ENCODE results near the gene RPS15.

Gene RPS15

GRCh38 chr19:1425902-1426301, 12.3 kb upstream of the RPS15 start:
- Histone ChIP-seq H3K4me3 (replicated peaks; ENCODE audit: low read depth, low read length) (no peak overlapping the region), H3K27me3 (replicated peaks; ENCODE audit: control insufficient read depth, insufficient read depth, low read length) (no peaks in the 10 kb centered on the region), H3K36me3 (ENCODE audit: control insufficient read depth, insufficient read depth, low read length) (peaks cover 54% of the 10 kb centered on the region)
- TF ChIP-seq CTCF (IDR thresholded peaks at IDR 0.05; ENCODE audit: insufficient read depth, low read length, poor library complexity, severe bottlenecking) = no peak
- DNase-seq (ENCODE audit: extremely low read depth, insufficient read length) = no peak

- no peak for DNase-seq (ENCODE audit: extremely low read depth, insufficient read length)
- Histone ChIP-seq H3K4me3 (replicated peaks; ENCODE audit: low read depth, low read length) (no peak overlapping the region), H3K36me3 (ENCODE audit: control insufficient read depth, insufficient read depth, low read length) (peaks cover 49% of the 10 kb centered on the region), H3K27me3 (replicated peaks; ENCODE audit: control insufficient read depth, insufficient read depth, low read length) (no peaks in the 10 kb centered on the region)
- no peak for TF ChIP-seq CTCF (IDR thresholded peaks at IDR 0.05; ENCODE audit: insufficient read depth, low read length, poor library complexity, severe bottlenecking)
Observed at GRCh38 chr19:1426736-1427135, 11.5 kb upstream of the RPS15 start.

- Histone ChIP-seq H3K4me3 (replicated peaks; ENCODE audit: low read depth, low read length) (no peak overlapping the region), H3K36me3 (ENCODE audit: control insufficient read depth, insufficient read depth, low read length) (peaks cover 49% of the 10 kb centered on the region), H3K27me3 (replicated peaks; ENCODE audit: control insufficient read depth, insufficient read depth, low read length) (no peaks in the 10 kb centered on the region)
- DNase-seq (ENCODE audit: extremely low read depth, insufficient read length) = no peak
- no peak for TF ChIP-seq CTCF (IDR thresholded peaks at IDR 0.05; ENCODE audit: insufficient read depth, low read length, poor library complexity, severe bottlenecking)
Observed at GRCh38 chr19:1427221-1427920, 10.8 kb upstream of the RPS15 start.

GRCh38 chr19:1428738-1429391, 9.3 kb upstream of the RPS15 start:
- no peak for TF ChIP-seq CTCF (IDR thresholded peaks at IDR 0.05; ENCODE audit: insufficient read depth, low read length, poor library complexity, severe bottlenecking)
- H3K4me3 ChIP-seq (replicated peaks; ENCODE audit: low read depth, low read length) = no peak overlapping the region
- H3K27me3 ChIP-seq (replicated peaks; ENCODE audit: control insufficient read depth, insufficient read depth, low read length) = no peaks in the 10 kb centered on the region
- H3K36me3 ChIP-seq (ENCODE audit: control insufficient read depth, insufficient read depth, low read length) = peaks cover 51% of the 10 kb centered on the region
- no peak for DNase-seq (ENCODE audit: extremely low read depth, insufficient read length)

GRCh38 chr19:1429750-1430149, 8.4 kb upstream of the RPS15 start:
- no peak for DNase-seq (ENCODE audit: extremely low read depth, insufficient read length)
- Histone ChIP-seq H3K27me3 (replicated peaks; ENCODE audit: control insufficient read depth, insufficient read depth, low read length) (no peaks in the 10 kb centered on the region), H3K4me3 (replicated peaks; ENCODE audit: low read depth, low read length) (no peak overlapping the region), H3K36me3 (ENCODE audit: control insufficient read depth, insufficient read depth, low read length) (peaks cover 56% of the 10 kb centered on the region)
- TF ChIP-seq CTCF (IDR thresholded peaks at IDR 0.05; ENCODE audit: insufficient read depth, low read length, poor library complexity, severe bottlenecking) = no peak

Data from GM06990 (cell line).